SH-SY5Y (cell line): ENCODE results near the gene GUCY2F.

Experiments
- GATA2 ChIP-seq: IDR thresholded peaks from 2 replicates; pipeline ENCODE4 v1.6.1; 2011; ENCODE audit warnings: mild to moderate bottlenecking, low read depth, low read length
- GATA3 ChIP-seq: IDR thresholded peaks from 2 replicates; pipeline ENCODE4 v1.6.1; 2011; ENCODE audit warnings: low read depth, mild to moderate bottlenecking, low read length, moderate library complexity

DNA sequence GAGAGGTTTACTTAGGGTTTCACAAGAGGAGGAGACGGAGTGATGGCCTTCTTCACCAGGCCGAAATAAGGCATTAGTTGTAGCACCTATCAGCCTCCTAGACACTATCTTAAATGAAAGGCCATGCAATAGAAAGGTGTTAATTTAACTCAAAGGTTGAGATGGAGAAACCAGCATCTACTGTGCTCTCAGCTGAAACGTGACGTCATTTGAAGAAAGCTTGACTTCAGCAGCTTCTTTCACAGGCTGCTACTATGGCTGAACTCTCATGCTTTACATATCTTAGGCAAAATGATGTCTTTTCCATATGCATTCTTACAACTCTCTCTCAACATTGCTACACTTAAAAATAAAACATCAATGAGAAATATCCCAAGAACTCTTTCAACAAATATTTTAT is 99.6 kb downstream of the GUCY2F start:
- TF ChIP-seq GATA2 (no peak), GATA3 (no peak)
